Measurements from ENCODE around the gene LRRC4B. TPM values are rescaled to one million over a fixed set of nuclear protein-coding genes. Genes with fewer than 3 reads are reported as not detected.

The LRRC4B gene
- total RNA-seq, 1 donor from 2014 or later = 56.0 TPM

GRCh38 chr19:50516456-50516855 is 51.8 kb downstream of the LRRC4B start:
- Histone ChIP-seq H3K9me3 (no peaks in the 10 kb centered on the region), H3K27me3 (no peaks in the 10 kb centered on the region), H3K4me3 (no peak overlapping the region), H3K4me1 (no peaks in the 10 kb centered on the region), H3K27ac (no peak overlapping the region), H3K36me3 (no peaks in the 10 kb centered on the region)
- DNase-seq (ENCODE audit: low spot score in 2 of 2) = no peak
- TF ChIP-seq CTCF (IDR thresholded peaks at IDR 0.05) = no peak
- intact Hi-C loops (cut with DNase I) = loop anchor here (10.0 kb wide), 3 partner anchors 312 to 848 kb away; partner anchors contain the start of genes CLDND2, ETFB, MYH14 and VRK3

DNA sequence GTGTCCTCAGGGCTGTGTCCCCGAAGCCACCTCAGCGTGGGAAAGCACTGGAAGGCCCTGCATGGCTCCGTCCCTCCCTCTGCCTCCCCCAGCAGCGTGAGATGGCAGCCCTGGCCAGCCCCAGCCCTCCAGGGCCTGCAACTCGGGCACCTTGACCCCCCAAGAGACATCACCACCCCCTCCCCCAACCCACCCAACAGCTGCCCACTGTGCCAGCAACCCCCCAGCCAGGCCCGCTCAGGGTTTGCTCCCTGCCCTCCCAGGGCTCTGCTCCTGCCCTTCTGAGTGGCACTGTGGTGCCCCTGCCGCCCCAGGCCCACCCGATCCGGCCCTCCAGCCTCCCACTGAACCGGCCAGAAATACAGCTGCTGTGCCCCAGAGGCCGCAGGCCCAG is 53.1 kb downstream of the LRRC4B start:
- Histone ChIP-seq H3K9me3 (no peaks in the 10 kb centered on the region), H3K36me3 (no peaks in the 10 kb centered on the region), H3K4me1 (peaks cover 3 to 4% of the 10 kb centered on the region in 2 donors), H3K4me3 (no peak overlapping the region), H3K27ac (no peak overlapping the region), H3K27me3 (no peaks in the 10 kb centered on the region)
- intact Hi-C loops (cut with DNase I) = loop anchor here (10.0 kb wide), 3 partner anchors 310 to 850 kb away; partner anchors contain the start of genes CLDND2, ETFB, MYH14 and VRK3
- no peak for TF ChIP-seq CTCF (IDR thresholded peaks at IDR 0.05)
- no peak for DNase-seq (ENCODE audit: low spot score in 2 of 2)

- H3K27ac ChIP-seq = no peak overlapping the region
- H3K4me1 ChIP-seq = peaks cover 6% of the 10 kb centered on the region in 2 donors
- intact Hi-C loops (cut with DNase I) = loop anchor here (5.0 to 10.0 kb wide), 5 partner anchors 82 to 850 kb away; partner anchors contain the start of genes CLDND2, ETFB, MYBPC2 and MYH14
- no peaks in the 10 kb centered on the region for H3K27me3 ChIP-seq
- H3K9me3 ChIP-seq = no peaks in the 10 kb centered on the region
- no peak overlapping the region for H3K4me3 ChIP-seq
- no peak for DNase-seq (ENCODE audit: low spot score in 2 of 2)
- H3K36me3 ChIP-seq = no peaks in the 10 kb centered on the region
- no peak for TF ChIP-seq CTCF (IDR thresholded peaks at IDR 0.05)
Observed at GRCh38 chr19:50514346-50515167, 53.7 kb downstream of the LRRC4B start.

DNA sequence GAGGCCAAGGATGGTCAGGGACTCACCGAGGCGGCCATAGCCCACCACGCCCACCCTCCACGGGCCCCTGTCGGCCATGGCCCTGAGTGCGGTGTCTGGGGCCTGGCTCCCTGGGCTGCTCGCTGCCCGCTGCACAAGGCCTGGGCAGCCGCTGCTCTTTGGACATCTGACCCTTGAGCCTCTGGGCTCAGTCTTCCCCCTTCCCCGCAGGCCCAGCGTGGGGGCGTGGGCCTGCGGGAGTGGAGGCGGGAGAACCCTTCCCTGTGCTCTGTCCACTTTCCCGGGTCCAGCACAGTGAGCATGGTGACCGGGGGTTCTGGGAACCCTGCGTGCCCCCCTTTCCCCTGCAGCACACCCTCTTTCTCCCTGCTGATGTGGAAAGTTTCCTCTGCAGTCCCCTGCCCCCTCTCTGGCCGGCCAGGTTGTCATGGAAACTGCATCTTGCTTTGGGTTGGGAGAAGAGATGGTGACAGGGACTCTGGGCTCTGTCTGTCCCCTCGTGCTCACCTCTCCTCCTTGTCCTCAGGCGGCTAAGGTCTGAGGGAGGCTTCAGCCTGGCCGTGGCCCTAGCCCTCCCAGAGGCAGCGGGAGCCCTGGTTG is 54.4 kb downstream of the LRRC4B start, which contains the start of gene ASPDH:
TSS of gene ASPDH (minus strand) at position 168 of the 600 bp plus-strand sequence. CDS start at position 78, 90 bp downstream.
- intact Hi-C loops (cut with DNase I) = loop anchor here (5.0 to 10.0 kb wide), 5 partner anchors 82 to 851 kb away; partner anchors contain the start of genes CLDND2, ETFB, MYBPC2 and MYH14
- peaks cover 6% of the 10 kb centered on the region in 2 donors for H3K4me1 ChIP-seq
- no peaks in the 10 kb centered on the region for H3K9me3 ChIP-seq
- no peaks in the 10 kb centered on the region for H3K27me3 ChIP-seq
- DNase-seq (ENCODE audit: low spot score in 2 of 2) = no peak
- H3K36me3 ChIP-seq = no peaks in the 10 kb centered on the region
- H3K4me3 ChIP-seq = no peak within 1 kb of the TSS
- no peak within 1 kb of the TSS for H3K27ac ChIP-seq
- TF ChIP-seq CTCF (IDR thresholded peaks at IDR 0.05) = no peak

DNA sequence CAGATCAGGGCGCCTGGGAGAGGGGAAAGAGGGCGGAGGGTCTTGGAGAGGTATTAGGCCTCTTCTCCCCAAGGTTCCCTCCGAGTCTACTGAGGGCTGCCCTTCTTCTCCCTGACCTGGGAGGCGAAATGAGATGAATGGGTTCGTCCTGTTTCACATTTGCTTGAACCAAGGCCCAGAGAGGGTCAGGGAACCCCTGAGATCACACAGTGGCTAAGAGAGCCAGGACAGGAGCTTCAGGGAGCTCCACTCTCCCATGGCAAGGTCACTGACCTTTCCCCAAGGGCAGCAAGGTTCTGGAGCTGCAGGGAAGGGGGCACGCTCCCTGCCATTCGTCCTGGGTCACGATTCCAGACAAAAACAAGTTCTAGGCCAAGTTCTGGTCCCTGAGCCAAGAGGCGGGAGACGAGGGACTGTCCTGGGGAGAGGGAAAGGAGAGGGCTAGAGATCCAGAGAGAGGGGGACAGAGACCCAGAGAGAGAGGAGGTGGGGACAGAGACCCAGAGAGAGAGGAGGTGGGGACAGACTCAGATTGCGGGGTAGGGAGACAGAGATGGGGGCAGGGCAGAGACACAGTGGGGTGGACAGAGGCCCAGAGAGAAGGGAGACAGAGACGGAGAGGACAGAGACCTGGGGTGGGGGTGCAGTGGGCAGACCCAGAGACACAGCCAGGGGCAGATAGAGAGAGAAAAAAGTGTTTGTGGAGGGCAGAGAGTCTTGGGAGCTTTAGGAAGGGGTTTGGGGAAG is 55.1 kb downstream of the LRRC4B start:
- no peaks in the 10 kb centered on the region for H3K27me3 ChIP-seq
- intact Hi-C loops (cut with DNase I) = loop anchor here (5.0 to 10.0 kb wide), 5 partner anchors 81 to 852 kb away; partner anchors contain the start of genes CLDND2, ETFB, MYBPC2 and MYH14
- peaks cover 6% of the 10 kb centered on the region in 2 donors for H3K4me1 ChIP-seq
- no peak overlapping the region for H3K27ac ChIP-seq
- TF ChIP-seq CTCF (IDR thresholded peaks at IDR 0.05) = no peak
- DNase-seq (ENCODE audit: low spot score in 2 of 2) = no peak
- no peak overlapping the region for H3K4me3 ChIP-seq
- H3K36me3 ChIP-seq = no peaks in the 10 kb centered on the region
- no peaks in the 10 kb centered on the region for H3K9me3 ChIP-seq
